GM18951 (cell line): ENCODE results near the gene ITPR3.

Source experiments
- POLR2A ChIP-seq: IDR thresholded peaks from 4 replicates; pipeline ENCODE4 v1.6.1; 2011; ENCODE audit warnings: mild to moderate bottlenecking; ENCODE audit not compliant: insufficient read length, insufficient read depth; ENCODE audit errors: extremely low read depth
- in situ Hi-C: fragments of 300-500 bp; cut with MboI; formaldehyde crosslinking; loops from one replicate; pipeline ENCODE4 v1.12.0; 2022; ENCODE audit warnings: low sequenced_read_pairs, mixed read lengths, inconsistent platforms; ENCODE audit not compliant: unreplicated experiment

Gene ITPR3

DNA sequence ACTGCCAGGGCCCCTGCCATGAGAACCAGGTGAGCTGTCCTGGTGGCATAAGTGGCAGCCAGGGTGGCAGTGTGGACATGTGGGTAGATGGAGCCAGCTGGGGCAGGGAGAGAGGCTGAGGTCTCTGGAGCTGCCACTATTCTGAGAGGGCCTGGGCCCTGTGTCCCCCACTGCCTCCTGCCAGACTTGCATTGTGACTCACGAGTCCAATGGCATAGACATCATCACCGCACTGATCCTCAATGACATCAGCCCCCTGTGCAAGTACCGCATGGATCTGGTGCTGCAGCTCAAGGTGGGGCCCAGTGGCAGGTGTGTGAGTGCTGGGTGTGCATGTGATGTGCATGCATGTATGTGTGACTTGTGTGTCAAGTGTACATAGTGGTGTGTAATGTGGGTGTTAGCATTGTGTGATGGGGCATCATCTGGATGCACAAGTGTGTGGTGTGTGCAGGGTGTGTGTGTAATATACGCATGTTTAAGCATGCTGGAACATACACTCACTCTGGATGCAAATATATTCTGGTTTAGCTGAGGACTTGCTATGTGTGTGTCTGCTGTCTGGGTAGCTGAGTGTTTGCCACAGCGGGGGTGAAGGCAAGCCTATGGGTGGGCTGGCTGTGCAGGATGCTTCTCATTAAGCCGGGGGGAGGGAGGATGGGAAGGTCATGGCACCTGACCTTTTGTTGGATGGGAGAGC is 65.3 kb downstream of the ITPR3 start:
- in situ Hi-C loops = no loop called here
- no peak for TF ChIP-seq POLR2A

DNA sequence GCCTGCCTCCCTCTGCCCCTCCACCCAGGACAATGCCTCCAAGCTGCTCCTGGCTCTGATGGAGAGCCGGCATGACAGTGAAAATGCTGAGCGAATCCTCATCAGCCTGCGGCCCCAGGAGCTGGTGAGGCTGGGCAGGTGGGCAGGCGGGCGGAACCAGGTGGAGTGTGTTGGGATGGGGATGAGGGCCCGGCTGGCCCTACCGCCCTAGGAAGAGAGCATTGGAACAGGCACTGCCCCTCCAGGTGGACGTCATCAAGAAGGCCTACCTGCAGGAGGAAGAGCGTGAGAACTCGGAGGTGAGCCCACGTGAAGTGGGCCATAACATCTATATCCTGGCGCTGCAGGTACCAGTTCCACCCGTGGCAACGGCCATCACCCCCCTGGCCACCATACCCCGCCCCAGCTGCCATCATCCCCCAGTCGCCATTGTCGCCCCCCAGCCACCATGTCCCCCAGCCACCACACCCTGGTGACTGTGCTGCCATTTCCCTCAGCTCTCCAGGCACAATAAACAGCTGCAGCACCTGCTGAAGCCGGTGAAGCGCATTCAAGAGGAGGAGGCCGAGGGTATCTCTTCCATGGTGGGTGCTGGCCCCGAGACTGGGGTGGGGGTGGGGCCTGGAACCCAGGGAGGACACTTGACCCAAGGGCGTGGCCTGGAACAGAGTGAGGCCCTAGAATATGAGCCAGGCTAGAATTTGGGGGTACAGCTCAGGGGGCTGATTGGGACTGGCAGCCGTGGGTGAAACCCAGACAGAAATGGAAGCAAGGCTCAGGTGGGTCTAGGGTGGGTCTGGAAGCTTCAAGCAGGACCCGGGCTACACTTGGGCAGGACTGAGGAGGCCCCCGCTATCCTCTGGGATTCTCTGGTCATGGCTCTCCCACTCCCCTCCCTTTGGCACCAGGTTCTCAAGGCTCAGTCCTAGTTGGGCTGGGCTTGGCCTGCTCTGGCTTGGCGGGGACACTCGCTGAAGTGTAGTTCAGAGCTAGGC is 66.2 kb downstream of the ITPR3 start:
- no peak for TF ChIP-seq POLR2A
- in situ Hi-C loops = no loop called here

- TF ChIP-seq POLR2A = no peak
- in situ Hi-C loops = no loop called here
Measured at GRCh38 chr6:33688006-33688405, 66.9 kb downstream of the ITPR3 start.

GRCh38 chr6:33688451-33689147 is 67.5 kb downstream of the ITPR3 start:
- TF ChIP-seq POLR2A = no peak
- in situ Hi-C loops = no loop called here

GRCh38 chr6:33689148-33689494 is 68.0 kb downstream of the ITPR3 start:
- in situ Hi-C loops = no loop called here
- TF ChIP-seq POLR2A = no peak

DNA sequence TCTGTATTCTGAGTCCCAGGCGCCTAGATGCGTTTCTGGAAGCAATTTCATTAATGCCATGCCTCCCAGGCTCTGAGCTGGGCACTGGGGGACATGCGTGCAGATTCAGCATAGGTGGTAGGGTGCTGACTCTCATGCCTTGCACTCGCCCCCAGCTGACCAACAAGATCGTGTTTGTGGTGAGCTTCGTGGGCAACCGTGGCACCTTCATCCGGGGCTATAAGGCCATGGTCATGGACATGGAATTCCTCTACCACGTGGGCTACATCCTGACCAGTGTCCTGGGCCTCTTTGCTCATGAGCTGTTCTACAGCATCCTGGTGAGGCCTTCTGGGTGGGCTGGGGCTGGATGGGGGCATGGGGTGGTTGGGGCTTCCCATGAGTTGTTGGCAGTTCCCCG is 68.8 kb downstream of the ITPR3 start:
- in situ Hi-C loops = no loop called here
- no peak for TF ChIP-seq POLR2A

DNA sequence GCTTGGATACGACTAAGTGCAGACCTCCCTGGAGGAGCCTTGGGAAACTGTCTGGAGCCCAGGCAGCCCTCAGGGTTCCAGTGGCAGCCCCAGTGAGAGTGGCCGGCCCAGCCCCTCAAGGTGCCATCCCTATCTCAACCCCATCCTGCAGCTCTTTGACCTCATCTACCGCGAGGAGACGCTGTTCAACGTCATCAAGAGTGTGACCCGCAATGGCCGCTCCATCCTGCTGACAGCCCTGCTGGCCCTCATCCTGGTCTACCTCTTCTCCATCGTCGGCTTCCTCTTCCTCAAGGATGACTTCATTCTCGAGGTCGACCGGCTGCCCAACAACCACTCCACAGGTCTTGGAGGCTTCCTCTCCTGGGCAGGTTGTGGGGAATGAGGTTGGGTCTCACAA is 69.6 kb downstream of the ITPR3 start:
- no peak for TF ChIP-seq POLR2A
- in situ Hi-C loops = no loop called here

GRCh38 chr6:33691456-33692077 is 70.4 kb downstream of the ITPR3 start:
- in situ Hi-C loops = no loop called here
- TF ChIP-seq POLR2A = no peak

DNA sequence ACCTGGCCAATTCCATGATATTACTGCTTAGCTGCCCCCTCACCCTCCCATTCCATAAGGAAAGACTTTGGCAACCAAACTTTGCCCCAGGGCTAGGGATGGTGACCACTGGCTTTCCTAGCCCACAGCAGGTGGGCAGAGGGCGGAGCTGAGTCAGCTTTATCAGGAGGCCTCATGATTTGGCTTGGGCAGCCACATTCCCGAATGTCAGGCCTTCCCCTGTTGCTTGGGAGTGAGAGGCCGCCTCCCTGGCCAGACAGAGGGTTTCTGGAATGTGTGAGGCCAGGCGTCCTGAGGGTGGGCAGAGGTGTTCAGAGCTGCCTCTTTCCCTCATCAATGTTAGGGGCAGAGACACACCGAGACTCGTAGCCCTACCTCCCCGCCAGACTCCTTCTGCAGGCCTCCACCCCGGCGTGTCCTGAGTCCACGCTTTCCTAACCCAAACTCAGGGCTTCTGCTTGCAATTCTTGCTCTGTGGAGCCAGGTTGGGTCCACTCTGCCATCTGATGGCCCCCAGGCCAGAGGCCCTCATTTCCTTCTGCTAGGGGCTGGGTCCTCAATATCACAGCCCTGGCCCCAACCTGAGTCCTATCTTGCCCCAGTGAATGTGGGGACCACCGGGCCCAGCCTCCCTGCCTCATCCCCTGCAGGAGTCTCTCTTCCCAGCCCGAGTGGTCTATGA is 71.1 kb downstream of the ITPR3 start:
- in situ Hi-C loops = no loop called here
- no peak for TF ChIP-seq POLR2A

- no peak for TF ChIP-seq POLR2A
- in situ Hi-C loops = no loop called here
Measured at GRCh38 chr6:33692760-33693158, 71.6 kb downstream of the ITPR3 start.

DNA sequence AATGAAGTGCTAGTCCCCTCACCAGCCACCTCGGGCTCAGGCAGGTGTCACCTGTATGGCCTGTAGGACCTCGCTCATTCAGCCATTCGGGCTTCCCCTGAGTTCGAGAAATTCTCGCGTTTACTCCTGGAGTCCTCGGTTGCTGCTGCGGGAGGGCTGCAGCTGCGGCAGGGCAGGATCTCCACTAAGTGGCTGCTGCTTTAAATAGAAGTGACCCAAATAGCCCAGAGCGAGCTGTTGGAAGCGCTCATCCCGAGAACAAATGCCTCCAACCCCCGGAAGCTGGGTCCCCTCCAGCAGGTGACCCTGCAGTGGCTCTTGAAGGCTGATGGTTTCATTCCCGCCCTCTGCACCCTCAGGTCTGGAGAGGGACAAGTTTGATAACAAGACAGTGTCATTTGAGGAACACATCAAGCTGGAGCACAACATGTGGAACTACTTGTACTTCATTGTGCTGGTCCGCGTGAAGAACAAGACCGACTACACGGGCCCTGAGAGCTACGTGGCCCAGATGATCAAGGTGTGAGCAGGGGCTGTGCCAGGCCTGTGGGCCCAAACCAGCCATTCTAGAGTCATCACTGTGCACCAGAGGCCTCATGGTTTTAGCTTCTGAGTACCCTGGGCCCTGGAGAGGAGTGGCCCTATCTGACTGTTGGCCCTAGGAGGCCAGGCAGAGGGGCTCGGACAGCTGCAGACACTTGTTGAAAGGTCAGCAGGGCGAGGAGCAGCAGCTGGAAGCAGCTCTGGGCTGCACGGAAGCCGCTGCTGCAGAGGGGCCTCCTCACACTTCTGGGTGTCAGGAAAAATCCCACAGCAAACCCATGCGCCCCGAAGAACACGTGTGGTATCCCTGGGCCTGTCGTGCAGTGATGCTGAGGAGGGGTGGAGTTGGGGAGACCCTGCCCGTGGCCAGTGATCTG is 72.3 kb downstream of the ITPR3 start:
- no peak for TF ChIP-seq POLR2A
- in situ Hi-C loops = no loop called here
